AG09319 (cell line): Measurements from ENCODE around the gene IGF1R.
"Not testable (repeated sequence)": the region's sequence is repeated elsewhere in the genome, so short reads cannot be mapped to it uniquely, and the experiment has no call there.

ENCODE experiments used
- DNase-seq: peaks from one replicate; pipeline ENCODE4 v3.0.0-alpha.2; 2010; ENCODE audit warnings: low read depth; ENCODE audit errors: extremely low read depth
- TF ChIP-seq, protein P1 (sequence below): IDR thresholded peaks from 2 replicates; pipeline ENCODE4 v1.5.1; 2011; ENCODE audit warnings: low read depth, mild to moderate bottlenecking, inconsistent platforms, low read length, moderate library complexity

The IGF1R gene

DNA sequence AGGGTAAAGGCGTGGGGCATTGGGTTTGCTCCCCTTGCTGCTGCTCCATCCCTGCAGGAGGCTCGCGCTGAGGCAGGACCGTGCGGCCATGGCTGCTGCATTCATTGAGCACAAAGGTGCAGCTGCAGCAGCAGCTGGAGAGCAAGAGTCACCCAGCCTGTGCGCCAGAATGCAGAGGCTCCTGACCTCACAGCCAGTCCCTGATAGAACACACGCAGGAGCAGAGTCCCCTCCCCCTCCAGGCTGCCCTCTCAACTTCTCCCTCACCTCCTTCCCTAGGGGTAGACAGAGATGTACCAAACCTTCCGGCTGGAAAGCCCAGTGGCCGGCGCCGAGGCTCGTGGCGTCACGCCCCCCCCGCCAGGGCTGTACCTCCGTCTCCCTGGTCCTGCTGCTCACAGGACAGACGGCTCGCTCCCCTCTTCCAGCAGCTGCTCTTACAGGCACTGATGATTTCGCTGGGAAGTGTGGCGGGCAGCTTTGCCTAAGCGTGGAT, 312.3 kb downstream of the IGF1R start:
- TF ChIP-seq, protein P1, sequence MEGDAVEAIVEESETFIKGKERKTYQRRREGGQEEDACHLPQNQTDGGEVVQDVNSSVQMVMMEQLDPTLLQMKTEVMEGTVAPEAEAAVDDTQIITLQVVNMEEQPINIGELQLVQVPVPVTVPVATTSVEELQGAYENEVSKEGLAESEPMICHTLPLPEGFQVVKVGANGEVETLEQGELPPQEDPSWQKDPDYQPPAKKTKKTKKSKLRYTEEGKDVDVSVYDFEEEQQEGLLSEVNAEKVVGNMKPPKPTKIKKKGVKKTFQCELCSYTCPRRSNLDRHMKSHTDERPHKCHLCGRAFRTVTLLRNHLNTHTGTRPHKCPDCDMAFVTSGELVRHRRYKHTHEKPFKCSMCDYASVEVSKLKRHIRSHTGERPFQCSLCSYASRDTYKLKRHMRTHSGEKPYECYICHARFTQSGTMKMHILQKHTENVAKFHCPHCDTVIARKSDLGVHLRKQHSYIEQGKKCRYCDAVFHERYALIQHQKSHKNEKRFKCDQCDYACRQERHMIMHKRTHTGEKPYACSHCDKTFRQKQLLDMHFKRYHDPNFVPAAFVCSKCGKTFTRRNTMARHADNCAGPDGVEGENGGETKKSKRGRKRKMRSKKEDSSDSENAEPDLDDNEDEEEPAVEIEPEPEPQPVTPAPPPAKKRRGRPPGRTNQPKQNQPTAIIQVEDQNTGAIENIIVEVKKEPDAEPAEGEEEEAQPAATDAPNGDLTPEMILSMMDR, result no peak

DNA sequence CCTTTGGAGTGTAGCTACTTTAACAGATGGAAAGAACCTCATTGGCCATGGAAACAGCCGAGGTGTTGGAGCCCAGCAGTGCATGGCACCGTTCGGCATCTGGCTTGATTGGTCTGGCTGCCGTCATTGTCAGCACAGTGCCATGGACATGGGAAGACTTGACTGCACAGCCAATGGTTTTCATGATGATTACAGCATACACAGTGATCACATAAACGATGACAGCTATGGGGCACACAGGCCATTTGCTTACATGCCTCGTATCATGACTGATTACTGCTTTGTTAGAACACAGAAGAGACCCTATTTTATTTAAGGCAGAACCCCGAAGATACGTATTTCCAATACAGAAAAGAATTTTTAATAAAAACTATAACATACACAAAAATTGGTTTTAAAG, 315.1 kb downstream of the IGF1R start:
- no peak for DNase-seq
- TF ChIP-seq, protein P1, result no peak

More for the DNA sequence above, 312.3 kb downstream of the IGF1R start:
- DNase-seq, result no peak

DNA sequence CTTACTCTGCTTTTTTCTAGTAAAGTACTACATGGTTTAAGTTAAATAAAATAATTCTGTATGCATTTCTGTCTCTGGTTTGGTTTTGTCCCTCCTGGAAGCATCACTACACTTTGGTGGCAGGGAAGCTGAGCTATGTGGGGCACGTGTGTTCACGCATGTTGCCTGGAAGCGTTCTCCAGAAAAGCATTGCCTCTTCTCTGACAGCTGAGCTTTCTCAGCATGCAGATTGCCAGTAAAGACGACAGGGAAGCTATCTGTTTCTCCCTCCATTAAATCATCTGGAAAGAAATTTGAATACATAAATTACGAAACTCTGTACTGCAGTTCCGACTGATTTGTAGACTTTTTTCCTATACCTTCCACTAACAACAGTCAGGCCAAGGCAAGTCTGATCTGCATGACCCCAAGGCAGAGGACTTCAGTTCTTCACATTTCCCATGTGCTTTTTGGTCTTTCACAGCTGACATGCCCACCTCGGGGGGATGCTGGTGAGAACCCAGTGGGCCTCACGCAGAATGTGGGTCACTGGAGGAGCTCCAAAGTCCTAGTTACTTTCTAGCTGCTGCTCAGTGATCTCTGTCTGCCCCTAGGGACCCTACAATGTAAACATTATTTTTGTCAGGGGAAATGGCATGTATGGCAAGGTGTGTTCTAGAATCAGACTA, 316.3 kb downstream of the IGF1R start:
- TF ChIP-seq, protein P1, result no peak
- no peak for DNase-seq

DNA sequence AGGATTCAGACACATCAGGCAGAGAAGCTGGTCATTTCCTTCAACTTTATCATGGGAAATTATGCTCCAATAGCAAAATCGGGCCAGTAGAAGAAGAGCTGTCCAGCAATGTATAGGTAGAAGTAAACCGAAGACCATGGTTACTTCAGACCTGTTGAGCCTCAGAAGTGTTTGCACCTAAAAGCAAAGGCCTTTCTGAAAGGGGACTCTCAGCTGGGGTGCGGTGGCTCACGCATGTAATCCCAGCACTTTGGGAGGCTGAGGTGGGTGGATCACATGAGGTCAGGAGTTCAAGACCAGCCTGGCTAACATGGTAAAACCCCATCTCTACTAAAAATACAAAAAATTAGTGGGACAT, 316.8 kb downstream of the IGF1R start:
- not testable (repeated sequence) for DNase-seq

DNA sequence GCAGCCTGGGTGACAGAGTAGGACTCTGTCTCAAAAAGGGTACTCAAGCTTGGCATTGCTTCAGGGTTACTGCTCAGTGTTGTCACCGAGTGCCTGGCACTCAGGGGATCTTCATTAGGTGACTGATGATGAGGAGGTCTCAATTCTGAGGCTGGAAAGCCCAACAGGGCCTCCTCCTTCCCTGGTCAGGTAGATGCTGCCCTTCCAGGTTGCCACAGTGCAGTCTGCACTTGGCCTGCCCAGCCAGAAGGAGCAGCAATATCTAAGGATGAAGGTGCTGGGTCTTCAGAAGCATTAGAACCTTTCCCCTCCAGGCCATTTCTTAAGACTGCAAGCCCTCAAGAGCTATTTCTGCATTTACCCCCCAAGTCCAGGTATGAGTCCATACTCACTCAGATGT, 317.3 kb downstream of the IGF1R start:
- TF ChIP-seq, protein P1, result no peak
- no peak for DNase-seq

DNA sequence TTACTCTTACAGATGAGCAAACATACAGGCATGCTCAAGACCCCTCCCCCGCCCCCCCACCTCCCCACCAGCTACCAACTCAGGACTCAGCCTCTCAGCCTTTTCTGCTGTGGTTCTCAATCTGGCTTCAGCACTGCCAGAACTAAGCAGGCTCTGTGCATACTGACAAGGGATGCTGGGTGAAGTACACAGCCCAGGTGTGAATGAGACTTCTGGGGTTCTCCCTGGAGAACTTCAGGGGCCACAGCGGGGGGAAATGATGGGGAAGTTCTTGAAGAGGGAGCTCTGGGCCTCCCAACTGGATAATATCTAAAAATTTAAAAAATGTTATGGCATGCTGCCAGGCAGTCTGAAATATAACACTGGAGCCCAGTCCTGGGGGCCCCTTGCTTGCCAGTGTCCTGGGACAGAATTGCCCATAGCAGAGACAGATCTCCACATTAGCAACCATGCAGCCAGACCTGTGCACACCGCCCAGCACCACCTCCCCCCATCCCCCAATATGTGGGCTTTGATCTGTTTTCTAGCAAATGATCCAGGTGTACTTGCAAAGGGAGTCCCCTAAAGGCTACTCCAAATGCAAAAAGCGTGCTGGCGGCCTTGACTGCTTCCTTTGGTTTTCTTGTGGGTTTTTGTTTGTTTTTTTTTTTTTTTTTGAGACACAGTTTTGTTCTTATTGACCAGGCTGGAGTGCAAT, 317.9 kb downstream of the IGF1R start:
- DNase-seq, result no peak
- TF ChIP-seq, protein P1, result no peak

DNA sequence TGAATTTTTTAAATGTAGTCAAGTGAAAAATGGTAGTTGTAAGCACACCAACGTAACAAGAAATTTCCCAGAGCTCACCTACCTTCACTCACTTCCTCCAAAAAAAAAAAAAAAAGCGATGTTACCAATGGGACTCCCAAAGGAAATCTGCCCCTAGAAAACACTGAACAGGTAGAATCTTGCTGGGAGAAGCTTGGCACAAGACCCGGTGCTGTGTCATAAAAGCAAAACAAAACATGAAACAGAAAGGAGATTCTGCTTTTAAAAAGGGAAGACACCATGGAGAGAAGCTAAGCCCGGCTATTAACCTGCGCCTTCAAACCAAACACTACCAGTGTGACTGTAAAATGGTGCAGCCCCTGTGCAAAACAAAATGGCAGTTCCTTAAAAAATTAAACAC, 318.8 kb downstream of the IGF1R start:
- TF ChIP-seq, protein P1, result no peak
- DNase-seq, result no peak
